ENCODE measurements around the gene DDHD1.

The DDHD1 gene

DNA sequence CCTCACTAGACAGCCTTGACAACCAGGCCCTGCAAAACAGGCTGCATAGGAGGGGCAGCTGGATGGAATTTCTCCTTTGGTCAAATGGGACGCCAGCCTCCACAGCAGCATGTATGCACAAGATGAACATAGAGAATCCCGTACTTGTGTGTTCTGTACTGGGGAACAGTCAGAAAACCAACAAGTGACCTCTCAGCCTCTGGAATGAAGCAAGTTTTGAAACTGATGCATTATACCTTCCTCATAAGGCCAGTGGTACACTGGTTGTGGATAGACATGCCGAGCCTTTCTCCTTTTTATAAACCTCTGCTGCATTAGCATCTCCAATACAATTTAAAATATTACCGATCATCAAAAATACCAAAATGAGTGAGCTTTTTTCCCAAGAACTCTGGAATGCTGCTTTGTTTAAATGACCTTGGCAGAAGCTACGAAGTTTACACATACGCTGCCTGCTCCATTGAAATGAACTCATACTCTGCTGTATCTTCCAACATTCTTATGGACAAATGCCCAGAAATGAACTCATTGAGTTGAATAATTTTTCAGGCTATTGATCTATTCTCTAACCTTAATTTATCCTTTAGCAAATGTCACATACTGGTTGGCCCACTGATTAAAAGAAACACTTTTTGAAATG is 154.6 kb downstream of the DDHD1 start:
- Histone ChIP-seq H3K9me3 (ENCODE audit: control insufficient read depth, insufficient read depth, low read depth, low read length) (no peaks in the 10 kb centered on the region), H3K36me3 (ENCODE audit: control insufficient read depth in 2 of 2, insufficient read depth in 1 of 2, low read length in 2 of 2) (no peaks in the 10 kb centered on the region), H3K4me1 (ENCODE audit: control insufficient read depth, insufficient read depth, low read length) (no peaks in the 10 kb centered on the region), H3K4me3 (ENCODE audit: low read depth, low read length) (no peak overlapping the region), H3K27ac (ENCODE audit: extremely low read depth, low read depth, low read length) (no peak overlapping the region)
- no peak for TF ChIP-seq YY1 (tag by site-specific recombination; IDR thresholded peaks at IDR 0.05)
- TF ChIP-seq ZNF555 (tag by site-specific recombination; conservative IDR thresholded peaks at IDR 0.05): no peak
- TF ChIP-seq HOXC10 (CRISPR knock-in tag; IDR thresholded peaks at IDR 0.05): no peak
- TF ChIP-seq, protein P1, sequence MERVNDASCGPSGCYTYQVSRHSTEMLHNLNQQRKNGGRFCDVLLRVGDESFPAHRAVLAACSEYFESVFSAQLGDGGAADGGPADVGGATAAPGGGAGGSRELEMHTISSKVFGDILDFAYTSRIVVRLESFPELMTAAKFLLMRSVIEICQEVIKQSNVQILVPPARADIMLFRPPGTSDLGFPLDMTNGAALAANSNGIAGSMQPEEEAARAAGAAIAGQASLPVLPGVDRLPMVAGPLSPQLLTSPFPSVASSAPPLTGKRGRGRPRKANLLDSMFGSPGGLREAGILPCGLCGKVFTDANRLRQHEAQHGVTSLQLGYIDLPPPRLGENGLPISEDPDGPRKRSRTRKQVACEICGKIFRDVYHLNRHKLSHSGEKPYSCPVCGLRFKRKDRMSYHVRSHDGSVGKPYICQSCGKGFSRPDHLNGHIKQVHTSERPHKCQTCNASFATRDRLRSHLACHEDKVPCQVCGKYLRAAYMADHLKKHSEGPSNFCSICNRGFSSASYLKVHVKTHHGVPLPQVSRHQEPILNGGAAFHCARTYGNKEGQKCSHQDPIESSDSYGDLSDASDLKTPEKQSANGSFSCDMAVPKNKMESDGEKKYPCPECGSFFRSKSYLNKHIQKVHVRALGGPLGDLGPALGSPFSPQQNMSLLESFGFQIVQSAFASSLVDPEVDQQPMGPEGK (tag by site-specific recombination; IDR thresholded peaks at IDR 0.05): no peak
- TF ChIP-seq GLIS1 (tag by site-specific recombination; IDR thresholded peaks at IDR 0.05): no peak
- no peak for TF ChIP-seq ZBTB7A (tag by site-specific recombination; IDR thresholded peaks at IDR 0.05; ENCODE audit: low read depth)
- no peak for TF ChIP-seq ZFHX2 (tag by site-specific recombination; conservative IDR thresholded peaks at IDR 0.05)
- TF ChIP-seq ZNF529 (tag by site-specific recombination; IDR thresholded peaks at IDR 0.05; ENCODE audit: insufficient replicate concordance): no peak
- no peak for TF ChIP-seq ZNF514 (tag by site-specific recombination; IDR thresholded peaks at IDR 0.05)
- TF ChIP-seq ZNF544 (tag by site-specific recombination; IDR thresholded peaks at IDR 0.05): no peak
- no peak for TF ChIP-seq KLF7 (tag by site-specific recombination; IDR thresholded peaks at IDR 0.05; ENCODE audit: borderline replicate concordance)
- TF ChIP-seq ZXDB (tag by site-specific recombination; IDR thresholded peaks at IDR 0.05): no peak
- TF ChIP-seq, protein P2, sequence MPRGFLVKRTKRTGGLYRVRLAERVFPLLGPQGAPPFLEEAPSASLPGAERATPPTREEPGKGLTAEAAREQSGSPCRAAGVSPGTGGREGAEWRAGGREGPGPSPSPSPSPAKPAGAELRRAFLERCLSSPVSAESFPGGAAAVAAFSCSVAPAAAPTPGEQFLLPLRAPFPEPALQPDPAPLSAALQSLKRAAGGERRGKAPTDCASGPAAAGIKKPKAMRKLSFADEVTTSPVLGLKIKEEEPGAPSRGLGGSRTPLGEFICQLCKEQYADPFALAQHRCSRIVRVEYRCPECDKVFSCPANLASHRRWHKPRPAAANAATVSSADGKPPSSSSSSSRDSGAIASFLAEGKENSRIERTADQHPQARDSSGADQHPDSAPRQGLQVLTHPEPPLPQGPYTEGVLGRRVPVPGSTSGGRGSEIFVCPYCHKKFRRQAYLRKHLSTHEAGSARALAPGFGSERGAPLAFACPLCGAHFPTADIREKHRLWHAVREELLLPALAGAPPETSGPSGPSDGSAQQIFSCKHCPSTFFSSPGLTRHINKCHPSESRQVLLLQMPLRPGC (tag by site-specific recombination; IDR thresholded peaks at IDR 0.05): no peak
- TF ChIP-seq ZNF324 (tag by site-specific recombination; IDR thresholded peaks at IDR 0.05): no peak
- no peak for TF ChIP-seq ZNF561 (tag by site-specific recombination; IDR thresholded peaks at IDR 0.05; ENCODE audit: borderline replicate concordance)
- TF ChIP-seq ZBTB17 (tag by site-specific recombination; IDR thresholded peaks at IDR 0.05): no peak
- ChIA-PET CTCF (no interaction called here), POLR2A (no interaction called here)

DNA sequence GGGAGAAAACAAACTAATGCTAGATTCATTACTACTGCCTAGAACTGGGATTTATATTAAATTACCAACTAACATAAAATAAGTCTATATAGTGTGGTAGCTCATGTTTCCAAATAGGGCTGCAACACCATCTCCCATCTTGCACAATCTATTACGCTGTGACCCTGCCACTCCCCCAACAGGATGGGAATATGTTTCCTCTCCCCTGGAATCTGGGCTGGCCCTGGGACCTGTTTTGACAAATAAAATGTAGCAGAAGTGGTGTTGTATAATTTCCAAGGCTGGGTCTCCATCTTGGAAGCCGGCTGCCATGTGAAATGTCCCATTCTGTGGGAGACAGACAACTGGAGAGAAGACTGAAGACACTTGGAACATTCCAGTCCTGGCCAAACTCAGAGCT is 156.6 kb downstream of the DDHD1 start:
- POLR2A ChIA-PET: no interaction called here
- H3K36me3 ChIP-seq (ENCODE audit: control insufficient read depth in 2 of 2, insufficient read depth in 1 of 2, low read length in 2 of 2): no peaks in the 10 kb centered on the region
- CTCF ChIA-PET: no interaction called here
- no peak overlapping the region for H3K4me3 ChIP-seq (ENCODE audit: low read depth, low read length)
- no peaks in the 10 kb centered on the region for H3K9me3 ChIP-seq (ENCODE audit: control insufficient read depth, insufficient read depth, low read depth, low read length)
- H3K27ac ChIP-seq (ENCODE audit: extremely low read depth, low read depth, low read length): no peak overlapping the region
- TF ChIP-seq, protein P3, sequence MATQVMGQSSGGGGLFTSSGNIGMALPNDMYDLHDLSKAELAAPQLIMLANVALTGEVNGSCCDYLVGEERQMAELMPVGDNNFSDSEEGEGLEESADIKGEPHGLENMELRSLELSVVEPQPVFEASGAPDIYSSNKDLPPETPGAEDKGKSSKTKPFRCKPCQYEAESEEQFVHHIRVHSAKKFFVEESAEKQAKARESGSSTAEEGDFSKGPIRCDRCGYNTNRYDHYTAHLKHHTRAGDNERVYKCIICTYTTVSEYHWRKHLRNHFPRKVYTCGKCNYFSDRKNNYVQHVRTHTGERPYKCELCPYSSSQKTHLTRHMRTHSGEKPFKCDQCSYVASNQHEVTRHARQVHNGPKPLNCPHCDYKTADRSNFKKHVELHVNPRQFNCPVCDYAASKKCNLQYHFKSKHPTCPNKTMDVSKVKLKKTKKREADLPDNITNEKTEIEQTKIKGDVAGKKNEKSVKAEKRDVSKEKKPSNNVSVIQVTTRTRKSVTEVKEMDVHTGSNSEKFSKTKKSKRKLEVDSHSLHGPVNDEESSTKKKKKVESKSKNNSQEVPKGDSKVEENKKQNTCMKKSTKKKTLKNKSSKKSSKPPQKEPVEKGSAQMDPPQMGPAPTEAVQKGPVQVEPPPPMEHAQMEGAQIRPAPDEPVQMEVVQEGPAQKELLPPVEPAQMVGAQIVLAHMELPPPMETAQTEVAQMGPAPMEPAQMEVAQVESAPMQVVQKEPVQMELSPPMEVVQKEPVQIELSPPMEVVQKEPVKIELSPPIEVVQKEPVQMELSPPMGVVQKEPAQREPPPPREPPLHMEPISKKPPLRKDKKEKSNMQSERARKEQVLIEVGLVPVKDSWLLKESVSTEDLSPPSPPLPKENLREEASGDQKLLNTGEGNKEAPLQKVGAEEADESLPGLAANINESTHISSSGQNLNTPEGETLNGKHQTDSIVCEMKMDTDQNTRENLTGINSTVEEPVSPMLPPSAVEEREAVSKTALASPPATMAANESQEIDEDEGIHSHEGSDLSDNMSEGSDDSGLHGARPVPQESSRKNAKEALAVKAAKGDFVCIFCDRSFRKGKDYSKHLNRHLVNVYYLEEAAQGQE (tag by site-specific recombination; IDR thresholded peaks at IDR 0.05): no peak
- TF ChIP-seq, protein P4, sequence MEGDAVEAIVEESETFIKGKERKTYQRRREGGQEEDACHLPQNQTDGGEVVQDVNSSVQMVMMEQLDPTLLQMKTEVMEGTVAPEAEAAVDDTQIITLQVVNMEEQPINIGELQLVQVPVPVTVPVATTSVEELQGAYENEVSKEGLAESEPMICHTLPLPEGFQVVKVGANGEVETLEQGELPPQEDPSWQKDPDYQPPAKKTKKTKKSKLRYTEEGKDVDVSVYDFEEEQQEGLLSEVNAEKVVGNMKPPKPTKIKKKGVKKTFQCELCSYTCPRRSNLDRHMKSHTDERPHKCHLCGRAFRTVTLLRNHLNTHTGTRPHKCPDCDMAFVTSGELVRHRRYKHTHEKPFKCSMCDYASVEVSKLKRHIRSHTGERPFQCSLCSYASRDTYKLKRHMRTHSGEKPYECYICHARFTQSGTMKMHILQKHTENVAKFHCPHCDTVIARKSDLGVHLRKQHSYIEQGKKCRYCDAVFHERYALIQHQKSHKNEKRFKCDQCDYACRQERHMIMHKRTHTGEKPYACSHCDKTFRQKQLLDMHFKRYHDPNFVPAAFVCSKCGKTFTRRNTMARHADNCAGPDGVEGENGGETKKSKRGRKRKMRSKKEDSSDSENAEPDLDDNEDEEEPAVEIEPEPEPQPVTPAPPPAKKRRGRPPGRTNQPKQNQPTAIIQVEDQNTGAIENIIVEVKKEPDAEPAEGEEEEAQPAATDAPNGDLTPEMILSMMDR (tag by site-specific recombination; IDR thresholded peaks at IDR 0.05): no peak
- no peak for TF ChIP-seq SETDB1 (IDR thresholded peaks at IDR 0.05; ENCODE audit: insufficient read length, low read length)
- TF ChIP-seq ZNF302 (tag by site-specific recombination; IDR thresholded peaks at IDR 0.05; ENCODE audit: low read depth): no peak
- no peak for TF ChIP-seq ZNF624 (tag by site-specific recombination; IDR thresholded peaks at IDR 0.05)
- TF ChIP-seq ZNF274 (IDR thresholded peaks at IDR 0.05; ENCODE audit: low read length): no peak
- TF ChIP-seq ZNF274 (tag by site-specific recombination; IDR thresholded peaks at IDR 0.05; ENCODE audit: borderline replicate concordance): no peak
- H3K4me1 ChIP-seq (ENCODE audit: control insufficient read depth, insufficient read depth, low read length): no peaks in the 10 kb centered on the region
